ENCODE results near the gene FADS1. TPM values are rescaled to one million over a fixed set of nuclear protein-coding genes. Genes with fewer than 3 reads are reported as not detected.
A peak's percentile ranks its signal among the peaks of the same experiment; 100 is the strongest.

The FADS1 gene
- total RNA-seq, 4 donors from 2014 or later: 7.3 to 58.6 (median 21.8) TPM

DNA sequence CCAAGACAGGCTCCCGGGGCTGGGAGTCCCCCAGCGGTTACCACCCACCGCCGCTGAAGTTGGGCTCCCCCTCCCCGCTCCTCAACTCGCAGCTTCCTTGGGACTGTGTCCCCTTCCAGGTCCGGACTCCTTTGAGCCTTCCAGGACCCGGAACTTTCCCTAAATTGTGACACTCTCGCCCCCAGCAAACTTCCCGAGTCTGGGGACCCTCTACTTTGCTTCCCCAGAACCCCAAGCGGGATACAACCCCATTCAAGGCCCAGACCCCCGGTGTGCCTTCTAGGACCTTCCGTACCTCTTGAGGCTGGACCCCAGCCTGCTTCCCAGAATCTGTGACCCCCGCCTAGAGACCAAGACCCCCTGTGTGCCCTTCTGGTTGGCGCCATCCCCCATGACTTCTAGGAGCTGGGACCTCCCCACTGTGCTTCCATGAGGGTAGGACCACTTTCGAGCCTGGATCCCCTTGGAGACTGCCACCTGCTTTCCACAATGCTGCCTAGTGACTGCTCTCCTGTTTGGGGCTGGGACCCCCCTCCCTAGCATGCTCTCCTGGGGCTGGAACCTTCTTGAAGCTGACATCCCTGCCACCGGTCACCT is 63.8 kb downstream of the FADS1 start:
- H3K4me3 ChIP-seq (ENCODE audit: low read depth, poor library complexity, severe bottlenecking): no peak overlapping the region
- intact Hi-C loops (cut with DNase I; ENCODE audit: low total_unique reads): no loop called here
- TF ChIP-seq POLR2A (IDR thresholded peaks at IDR 0.05) (no peak), CTCF (IDR thresholded peaks at IDR 0.05) (no peak)
- no peak for DNase-seq (ENCODE audit: low spot score in 2 of 2)
- 42 to 46% methylated on average over 17 of the region's 17 CpGs for WGBS, 2 donors

GRCh38 chr11:61752117-61752924 is 64.5 kb downstream of the FADS1 start, which contains the start of gene MYRF:
Gene MYRF, plus strand, starts transcription at chr11:61752636. Its CDS starts 109 bp downstream, at chr11:61752745.
- TF ChIP-seq POLR2A (IDR thresholded peaks at IDR 0.05): no peak
- no peak for TF ChIP-seq CTCF (IDR thresholded peaks at IDR 0.05)
- intact Hi-C loops (cut with DNase I; ENCODE audit: low total_unique reads): no loop called here
- DNase-seq (ENCODE audit: low spot score in 2 of 2): peak in 1 of 2 donors; percentile 89
- H3K4me3 ChIP-seq (ENCODE audit: low read depth, poor library complexity, severe bottlenecking): no peak within 1 kb of the TSS
- WGBS, 2 donors: 1 to 2% methylated on average over 22 to 54 of the region's 93 CpGs

GRCh38 chr11:61751384-61751783 is 65.4 kb downstream of the FADS1 start:
- WGBS, 2 donors: 89% methylated on average over 14 of the region's 14 CpGs
- no peak for TF ChIP-seq CTCF (IDR thresholded peaks at IDR 0.05)
- TF ChIP-seq POLR2A (IDR thresholded peaks at IDR 0.05): no peak
- H3K4me3 ChIP-seq (ENCODE audit: low read depth, poor library complexity, severe bottlenecking): no peak overlapping the region
- intact Hi-C loops (cut with DNase I; ENCODE audit: low total_unique reads): no loop called here
- no peak for DNase-seq (ENCODE audit: low spot score in 2 of 2)

DNA sequence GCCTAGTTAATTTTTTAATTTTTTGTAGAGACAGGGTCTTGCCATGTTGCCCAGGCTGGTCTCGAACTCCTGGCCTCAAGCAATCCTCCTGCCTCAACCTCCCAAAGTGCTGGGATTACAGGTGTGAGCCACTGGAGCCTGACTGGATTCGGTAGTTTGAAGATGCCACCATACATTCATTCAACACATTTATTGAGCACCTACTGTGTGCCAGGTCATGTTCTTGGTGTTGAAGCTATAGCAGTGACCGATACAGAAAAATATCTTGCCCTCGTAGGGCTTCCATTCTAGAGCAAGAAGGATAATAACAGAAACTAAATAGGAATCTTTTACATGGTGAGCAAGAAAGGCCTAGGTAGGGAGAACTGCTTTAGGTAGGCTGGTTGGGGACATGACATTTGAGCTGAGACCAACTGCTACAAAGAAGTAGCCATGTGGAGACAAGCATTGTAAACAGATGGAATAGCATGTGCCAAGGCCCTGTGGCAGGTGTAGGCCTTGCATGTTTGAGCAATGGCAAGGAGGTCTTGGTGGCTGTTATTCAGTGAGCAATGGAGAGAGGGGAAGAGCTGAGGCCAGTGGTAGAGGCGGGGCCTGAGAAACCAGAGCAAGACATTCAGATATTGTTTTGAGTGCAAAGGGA is 66.1 kb downstream of the FADS1 start:
- TF ChIP-seq POLR2A (IDR thresholded peaks at IDR 0.05): no peak
- no peak for TF ChIP-seq CTCF (IDR thresholded peaks at IDR 0.05)
- intact Hi-C loops (cut with DNase I; ENCODE audit: low total_unique reads): no loop called here
- DNase-seq (ENCODE audit: low spot score in 2 of 2): no peak
- WGBS, 2 donors: 96 to 98% methylated on average over 5 of the region's 5 CpGs
- no peak overlapping the region for H3K4me3 ChIP-seq (ENCODE audit: low read depth, poor library complexity, severe bottlenecking)

MicroRNAs within 50 kb of the gene (microRNA counts, 767-probe panel; counts per million panel counts)
- 0 to 358 counts per million in 2 donors for microRNA hsa-miR-1908
- microRNA hsa-miR-611: 0 to 358 counts per million in 2 donors

Other genes starting within 250 kb of the FADS1 start
- 1 to 10 TPM; 1.5 to 7.5 (median 5.1) TPM for gene SYT7, start 235.9 kb downstream of the FADS1 start, total RNA-seq
- gene DAGLA, start 136.6 kb downstream of the FADS1 start, total RNA-seq: 1 to 10 TPM in 2 of 4 donors, under 1 TPM in 2; 0.23 to 1.8 (median 0.79) TPM
- gene MYRF, start 64.4 kb downstream of the FADS1 start, total RNA-seq: 1 to 10 TPM in 2 of 4 donors, under 1 TPM in 1, not detected in 1; 0.23 to 2.6 (median 1.4) TPM
- gene TMEM258, start 24.4 kb downstream of the FADS1 start, total RNA-seq: 10 to 100 TPM; 33.6 to 42.8 (median 36.6) TPM
- gene FEN1, start 24.1 kb downstream of the FADS1 start, total RNA-seq: 1 to 10 TPM; 7.9 to 9.1 (median 8.8) TPM
- gene FADS2, start 11.3 kb upstream of the FADS1 start, total RNA-seq: 100 to 1,000 TPM in 2 of 4 donors, 10 to 100 TPM in 2; 15.4 to 540 (median 173) TPM
- 10 to 100 TPM; 10.9 to 27.8 (median 18.3) TPM for gene FADS3, start 74.5 kb upstream of the FADS1 start, total RNA-seq
- gene RAB3IL1, start 100.6 kb upstream of the FADS1 start, total RNA-seq: 10 to 100 TPM in 1 of 4 donors, 1 to 10 TPM in 3; 6.1 to 10.9 (median 7.8) TPM
- gene BEST1, start 133.3 kb upstream of the FADS1 start, total RNA-seq: 1 to 10 TPM in 3 of 4 donors, under 1 TPM in 1; 0.89 to 2.8 (median 1.5) TPM
- gene FTH1, start 150.6 kb upstream of the FADS1 start, total RNA-seq: 1,000 to 10,000 TPM in 1 of 4 donors, 100 to 1,000 TPM in 3; 583 to 1,081 (median 634) TPM